ENCODE data around the gene TIMM13.
"Not testable (repeated sequence)": the region's sequence is repeated elsewhere in the genome, so short reads cannot be mapped to it uniquely, and the experiment has no call there.

The TIMM13 gene

DNA sequence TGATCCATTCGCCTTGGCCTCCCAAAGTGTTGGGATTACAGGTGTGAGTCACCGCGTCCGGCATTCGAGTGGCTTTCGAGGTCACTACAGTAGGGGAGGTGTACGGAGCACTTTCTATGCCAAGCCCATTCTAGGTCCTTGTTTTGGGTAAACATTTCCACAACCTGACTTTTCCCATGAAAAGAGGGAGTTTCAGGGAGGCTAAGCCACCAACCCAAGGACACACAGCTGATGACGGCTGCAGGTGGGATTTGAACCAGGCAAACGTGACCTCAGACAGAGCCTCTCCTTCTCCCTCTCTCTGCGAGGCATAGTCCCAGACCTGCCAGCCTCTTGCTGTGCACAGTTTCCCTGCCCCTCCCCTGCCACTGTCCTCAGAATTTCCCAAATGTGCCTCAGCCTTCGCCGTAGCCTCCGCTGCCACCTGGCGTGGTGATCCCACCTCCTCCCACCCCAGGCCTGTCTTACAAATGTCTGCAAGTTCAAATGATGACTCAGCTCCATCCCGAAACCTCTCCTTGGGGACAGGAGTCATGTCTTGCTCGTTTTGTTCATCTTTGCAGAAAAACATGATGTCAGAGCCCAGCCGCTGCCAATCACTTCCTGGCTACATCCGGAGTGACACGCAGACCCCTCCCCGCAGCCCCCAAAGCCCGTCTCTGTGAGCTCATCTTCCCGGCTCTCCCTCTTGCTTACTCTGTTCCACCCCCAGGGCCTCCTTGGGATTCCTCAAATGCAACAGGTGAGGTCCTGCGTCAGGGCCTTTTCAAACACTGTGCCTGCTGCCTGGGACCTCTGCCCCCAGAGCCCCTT lies 41.9 kb upstream of the TIMM13 start:
- TF ChIP-seq, protein P1, sequence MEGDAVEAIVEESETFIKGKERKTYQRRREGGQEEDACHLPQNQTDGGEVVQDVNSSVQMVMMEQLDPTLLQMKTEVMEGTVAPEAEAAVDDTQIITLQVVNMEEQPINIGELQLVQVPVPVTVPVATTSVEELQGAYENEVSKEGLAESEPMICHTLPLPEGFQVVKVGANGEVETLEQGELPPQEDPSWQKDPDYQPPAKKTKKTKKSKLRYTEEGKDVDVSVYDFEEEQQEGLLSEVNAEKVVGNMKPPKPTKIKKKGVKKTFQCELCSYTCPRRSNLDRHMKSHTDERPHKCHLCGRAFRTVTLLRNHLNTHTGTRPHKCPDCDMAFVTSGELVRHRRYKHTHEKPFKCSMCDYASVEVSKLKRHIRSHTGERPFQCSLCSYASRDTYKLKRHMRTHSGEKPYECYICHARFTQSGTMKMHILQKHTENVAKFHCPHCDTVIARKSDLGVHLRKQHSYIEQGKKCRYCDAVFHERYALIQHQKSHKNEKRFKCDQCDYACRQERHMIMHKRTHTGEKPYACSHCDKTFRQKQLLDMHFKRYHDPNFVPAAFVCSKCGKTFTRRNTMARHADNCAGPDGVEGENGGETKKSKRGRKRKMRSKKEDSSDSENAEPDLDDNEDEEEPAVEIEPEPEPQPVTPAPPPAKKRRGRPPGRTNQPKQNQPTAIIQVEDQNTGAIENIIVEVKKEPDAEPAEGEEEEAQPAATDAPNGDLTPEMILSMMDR (IDR thresholded peaks at IDR 0.05; ENCODE audit: low read depth, low read length) = no peak
- no peak overlapping the region for H3K4me3 ChIP-seq (ENCODE audit: low read depth, low read length)

DNA sequence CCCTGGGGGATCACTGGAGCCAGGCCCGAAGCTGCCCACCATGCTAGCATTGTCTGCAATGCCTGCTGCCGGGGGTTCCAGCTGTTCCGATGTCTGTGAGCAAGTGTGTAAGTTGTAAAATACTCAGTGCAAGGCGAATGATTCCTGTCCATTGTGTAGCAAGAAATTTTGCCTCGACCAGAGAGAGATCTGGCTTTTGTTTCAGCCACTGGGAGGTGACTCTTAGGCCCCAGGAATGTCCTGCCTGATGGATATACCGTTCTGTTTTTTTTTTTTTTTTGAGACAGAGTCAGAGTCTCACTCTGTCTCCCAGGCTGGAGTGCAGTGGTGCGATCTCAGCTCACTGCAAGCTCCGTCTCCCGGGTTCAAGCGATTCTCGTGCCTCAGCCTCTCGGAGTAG lies 41.2 kb upstream of the TIMM13 start:
- TF ChIP-seq, protein P1 (IDR thresholded peaks at IDR 0.05; ENCODE audit: low read depth, low read length) = no peak
- H3K4me3 ChIP-seq (ENCODE audit: low read depth, low read length) = no peak overlapping the region

DNA sequence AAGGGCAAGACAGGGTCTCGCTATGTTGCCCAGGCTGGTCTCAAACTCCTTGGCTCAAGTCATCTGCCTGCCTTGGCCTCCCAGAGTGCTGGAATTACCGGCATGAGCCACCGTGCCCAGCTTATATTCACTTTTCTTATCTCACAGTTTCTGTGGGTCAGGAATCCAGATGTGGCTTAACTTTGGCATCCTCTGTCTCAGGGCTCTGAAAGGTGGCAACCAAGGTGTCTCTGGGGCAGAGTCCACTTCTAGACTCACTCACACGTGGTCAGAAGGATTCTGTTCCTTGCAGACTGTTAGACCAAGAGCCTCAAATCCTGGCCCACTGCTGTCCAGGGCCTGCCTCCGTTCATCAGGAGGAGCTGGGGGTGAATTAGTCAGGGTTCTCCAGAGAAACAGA lies 37.0 kb upstream of the TIMM13 start:
- H3K4me3 ChIP-seq (ENCODE audit: low read depth, low read length) = no peak overlapping the region
- TF ChIP-seq, protein P1 (IDR thresholded peaks at IDR 0.05; ENCODE audit: low read depth, low read length) = no peak

DNA sequence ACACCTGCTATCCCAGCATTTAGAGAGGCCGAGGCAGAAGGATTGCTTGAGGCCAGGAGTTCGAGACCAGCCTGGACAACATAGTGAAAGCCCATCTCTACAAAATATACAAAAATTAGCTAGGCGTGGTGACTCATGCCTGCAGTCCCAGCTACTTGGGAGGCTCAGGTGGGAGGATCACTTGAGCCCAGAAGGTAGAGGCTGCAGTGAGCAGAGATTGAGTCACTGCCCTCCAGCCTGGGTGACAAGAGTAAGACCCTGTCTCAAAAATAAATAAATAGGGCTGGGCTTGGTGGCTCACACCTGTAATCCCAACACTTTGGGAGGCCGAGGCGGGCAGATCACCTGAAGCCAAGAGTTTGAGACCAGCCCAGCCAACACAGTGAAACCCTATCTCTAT lies 36.3 kb upstream of the TIMM13 start:
- not testable (repeated sequence) for H3K4me3 ChIP-seq (ENCODE audit: low read depth, low read length)

DNA sequence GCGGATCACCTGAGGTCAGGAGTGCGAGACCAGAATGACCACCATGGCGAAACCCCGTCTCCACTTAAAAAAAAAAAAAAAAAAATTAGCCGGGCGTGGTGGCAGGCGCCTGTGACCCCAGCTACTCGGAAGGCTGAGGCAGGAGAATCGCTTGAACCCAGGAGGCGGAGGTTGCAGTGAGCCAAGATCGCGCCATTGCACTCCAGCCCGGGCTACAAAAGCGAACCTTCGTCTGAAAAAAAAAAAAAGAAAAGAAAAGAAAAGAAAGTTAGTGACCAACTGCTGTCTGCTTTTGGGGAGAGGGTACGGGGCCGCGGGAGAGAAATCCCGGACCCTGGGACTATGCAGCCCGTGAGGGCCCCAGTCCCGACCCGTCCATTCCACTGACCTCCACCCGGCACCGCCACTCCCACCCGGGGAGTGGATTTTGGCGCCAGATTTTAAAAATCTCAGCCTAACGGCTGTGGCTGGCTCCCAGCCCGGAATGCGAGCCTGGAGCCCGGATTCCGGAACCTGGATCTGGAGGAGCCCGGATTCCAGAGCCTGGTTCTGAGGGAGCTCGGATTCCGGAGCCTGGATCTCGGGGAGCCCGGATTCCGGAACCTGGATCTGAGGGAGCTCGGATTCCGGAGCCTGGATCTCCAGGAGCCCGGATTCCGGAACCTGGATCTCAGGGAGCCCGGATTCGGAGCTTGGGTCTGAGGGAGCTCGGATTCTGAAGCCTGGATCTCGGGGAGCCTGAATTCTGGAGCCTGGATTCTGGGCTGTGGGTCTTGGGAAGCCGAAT lies 35.4 kb upstream of the TIMM13 start:
- H3K4me3 ChIP-seq (ENCODE audit: low read depth, low read length) = peak overlapping the region; percentile 75
- TF ChIP-seq, protein P1 (IDR thresholded peaks at IDR 0.05; ENCODE audit: low read depth, low read length) = no peak

DNA sequence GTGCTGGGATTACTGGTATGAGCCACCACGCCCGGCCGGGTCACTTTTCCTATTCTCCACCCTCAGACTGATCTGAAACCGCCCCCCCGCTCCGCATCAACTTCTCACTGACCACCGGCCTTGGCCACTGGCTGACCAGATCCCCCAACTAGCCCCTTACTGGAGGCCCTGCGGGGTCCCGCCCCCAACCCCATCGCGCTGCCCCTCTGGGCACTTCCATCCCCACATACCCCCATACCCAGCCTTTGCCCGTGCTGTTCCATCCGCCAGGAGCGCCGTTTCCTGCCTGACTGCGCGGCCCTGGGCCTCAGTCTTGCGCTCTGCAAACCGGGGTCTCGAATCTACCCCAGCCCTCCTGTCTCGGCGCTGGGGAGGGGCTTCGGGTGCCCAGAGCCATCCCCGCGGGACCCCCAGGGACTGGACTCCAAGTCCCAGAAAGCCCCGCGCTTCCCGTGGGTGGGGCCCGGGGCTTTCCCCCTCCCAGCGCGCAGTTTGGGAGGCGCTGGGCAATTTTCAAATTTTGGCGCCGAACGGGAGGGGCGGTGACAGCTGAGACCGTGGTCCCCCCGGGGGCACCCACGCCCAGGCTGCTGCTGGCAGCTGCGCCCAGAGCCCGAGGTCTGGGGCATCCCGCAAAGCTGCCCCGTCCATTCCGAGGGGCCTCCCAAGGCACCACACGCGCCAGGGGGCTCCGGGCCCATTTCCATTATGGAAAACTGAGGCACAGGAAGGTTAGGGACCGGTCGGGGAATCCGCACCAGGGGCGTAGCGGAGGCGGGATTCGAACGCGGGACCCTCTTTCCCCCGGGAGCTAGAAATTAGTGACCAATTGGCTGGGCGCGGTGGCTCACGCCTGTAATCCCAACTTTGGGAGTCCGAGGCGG lies 34.6 kb upstream of the TIMM13 start:
- TF ChIP-seq, protein P1 (IDR thresholded peaks at IDR 0.05; ENCODE audit: low read depth, low read length) = no peak
- peak overlapping the region; percentile 75 for H3K4me3 ChIP-seq (ENCODE audit: low read depth, low read length)

DNA sequence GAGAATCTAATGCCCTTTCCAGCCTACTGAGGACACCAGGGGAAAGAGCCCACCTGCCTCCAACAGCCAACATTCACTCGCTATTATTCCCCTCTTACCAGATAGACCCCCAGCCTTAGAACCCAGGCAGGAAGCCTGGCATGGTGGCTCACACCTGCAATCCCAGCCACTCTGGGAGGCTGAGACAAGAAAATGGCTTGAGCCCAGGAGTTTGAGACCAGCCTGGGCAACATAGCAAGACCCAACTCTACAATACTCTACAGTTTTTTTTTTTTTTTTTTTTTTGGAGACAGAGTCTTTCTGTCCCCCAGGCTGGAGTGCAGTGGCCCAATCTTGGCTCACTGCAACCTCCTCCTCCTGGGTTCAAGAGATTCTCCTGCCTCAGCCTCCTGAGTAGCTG lies 32.9 kb upstream of the TIMM13 start:
- TF ChIP-seq, protein P1 (IDR thresholded peaks at IDR 0.05; ENCODE audit: low read depth, low read length) = no peak
- H3K4me3 ChIP-seq (ENCODE audit: low read depth, low read length) = no peak overlapping the region

DNA sequence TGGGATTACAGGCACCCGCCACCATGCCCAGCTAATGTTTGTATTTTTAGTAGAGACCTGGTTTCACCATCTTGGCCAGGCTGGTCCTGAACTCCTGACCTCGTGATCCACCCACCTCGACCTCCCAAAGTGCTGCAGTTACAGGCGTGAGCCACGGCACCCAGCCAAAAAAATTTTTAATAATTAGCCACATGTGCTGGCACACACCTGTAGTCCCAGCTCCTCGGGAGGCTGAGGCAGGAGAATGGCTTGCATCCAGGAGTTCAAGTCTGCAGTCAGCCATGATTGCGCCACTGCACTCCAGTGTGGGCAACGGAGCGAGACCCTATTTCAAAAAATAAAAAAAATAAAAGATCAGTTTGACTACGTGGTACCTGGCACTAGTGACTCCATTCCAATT lies 31.4 kb upstream of the TIMM13 start:
- not testable (repeated sequence) for H3K4me3 ChIP-seq (ENCODE audit: low read depth, low read length)
